Inferior parietal cortex (tissue), 1 donor: Measurements from ENCODE around the gene LTO1.
A peak's percentile ranks its signal among the peaks of the same experiment; 100 is the strongest.

Source experiments
- DNase-seq: peaks from one replicate; pipeline ENCODE4 v3.0.0-alpha.2; 2016; ENCODE audit errors: extremely low spot score

Gene LTO1

GRCh38 chr11:69644962-69645675 is 30.0 kb downstream of the LTO1 start:
- no peak for DNase-seq

GRCh38 chr11:69644071-69644961 is 30.8 kb downstream of the LTO1 start:
- DNase-seq = no peak

- DNase-seq = no peak
Observed at GRCh38 chr11:69643646-69644045, 31.5 kb downstream of the LTO1 start.

GRCh38 chr11:69642913-69643632 is 32.1 kb downstream of the LTO1 start:
- DNase-seq = peak; percentile 69

- no peak for DNase-seq
Observed at GRCh38 chr11:69642549-69642912, 32.6 kb downstream of the LTO1 start.

- DNase-seq = no peak
Observed at GRCh38 chr11:69641681-69642548, 33.2 kb downstream of the LTO1 start.

GRCh38 chr11:69640995-69641581 is 34.1 kb downstream of the LTO1 start, which contains the start of gene CCND1:
Gene CCND1 (plus strand): TSS chr11:69641156. CDS start chr11:69641314, 158 bp downstream.
- peak; percentile 29 for DNase-seq

- DNase-seq = no peak
Observed at GRCh38 chr11:69640260-69640994, 34.7 kb downstream of the LTO1 start.

- no peak for DNase-seq
Observed at GRCh38 chr11:69639831-69640230, 35.3 kb downstream of the LTO1 start.

GRCh38 chr11:69638941-69639681 is 36.0 kb downstream of the LTO1 start:
- peak; percentile 47 for DNase-seq

- DNase-seq = no peak
Observed at GRCh38 chr11:69637941-69638871, 36.9 kb downstream of the LTO1 start.

- no peak for DNase-seq
Observed at GRCh38 chr11:69637198-69637940, 37.8 kb downstream of the LTO1 start.

GRCh38 chr11:69636512-69637197 is 38.5 kb downstream of the LTO1 start:
- peak; percentile 45 for DNase-seq

- no peak for DNase-seq
Observed at GRCh38 chr11:69635804-69636511, 39.2 kb downstream of the LTO1 start.

- DNase-seq = no peak
Observed at GRCh38 chr11:69635195-69635594, 40.0 kb downstream of the LTO1 start.

- DNase-seq = no peak
Observed at GRCh38 chr11:69634590-69634989, 40.6 kb downstream of the LTO1 start.
